HepG2 (cell line): ENCODE data around the gene MARCHF9. TPM values are rescaled to one million over a fixed set of nuclear protein-coding genes. Genes with fewer than 3 reads are reported as not detected.

Source experiments
- HNRNPLL ChIP-seq: fragments of 200-400 bp; formaldehyde crosslinking; IDR thresholded peaks from 2 replicates; pipeline ENCODE4 v1.6.1; 2017; ENCODE audit warnings: mild to moderate bottlenecking, low read depth, low read length; ENCODE audit not compliant: poor library complexity, severe bottlenecking
- JUNB ChIP-seq: sonication (generic); formaldehyde crosslinking; IDR thresholded peaks from 2 replicates; pipeline ENCODE4 v1.8.0; 2022; ENCODE audit warnings: missing genetic modification reagents, mild to moderate bottlenecking, borderline replicate concordance
- NR2C2 ChIP-seq: sonication (generic); formaldehyde crosslinking; IDR thresholded peaks from 2 replicates; pipeline ENCODE4 v1.4.0; 2020; ENCODE audit warnings: missing genetic modification reagents, mild to moderate bottlenecking, moderate library complexity, borderline replicate concordance
- POLR2G ChIP-seq: fragments of 200-400 bp; formaldehyde crosslinking; IDR thresholded peaks from 2 replicates; pipeline ENCODE4 v1.6.1; 2018; ENCODE audit warnings: mild to moderate bottlenecking, low read depth, low read length, moderate library complexity
- TFDP1 ChIP-seq: IDR thresholded peaks from 2 replicates; pipeline ENCODE4 v1.6.1; 2016; ENCODE audit warnings: missing compliant biosample characterization, missing genetic modification reagents, borderline replicate concordance
- ZNF589 ChIP-seq: sonication (generic); formaldehyde crosslinking; conservative IDR thresholded peaks from 2 replicates; pipeline ENCODE4 v1.8.0; 2022; ENCODE audit warnings: mild to moderate bottlenecking, moderate library complexity, missing genetic modification reagents
- polyA plus RNA-seq, 8 experiments: library from polyadenylated mRNA; depleted of rRNA in 3 of 8; stranded (reverse) in 7 of 8; unstranded in 1 of 8; fragments of >200 nt; fragmentation: Illumina TruSeq in 4 of 8; extraction: Trizol in 4 of 8; gene quantifications; 2 replicates each; pipeline versions ENCODE4 v1.2.1 to v1.2.3, GENCODE V29; 2011 to 2016; ENCODE audit warnings: low read depth in 4 of 8, missing spikeins in 1 of 8, mixed read lengths in 1 of 8; ENCODE audit not compliant: insufficient read depth in 1 of 8
- total RNA-seq, 5 experiments: library from RNA; depleted of rRNA; stranded (reverse); fragments of >200 nt; fragmentation: Illumina TruSeq; extraction: Trizol; gene quantifications; 2 replicates each; pipeline ENCODE4 v1.2.3, GENCODE V29; 2016; ENCODE audit warnings: low read depth in 1 of 5
- TF ChIP-seq, protein P1 (sequence below): IDR thresholded peaks from 2 replicates; pipeline ENCODE4 v1.4.0; 2020; ENCODE audit warnings: mild to moderate bottlenecking, missing genetic modification reagents

MARCHF9 gene
- total and polyA plus RNA-seq, 2 of the 13 experiments (the other 11 are each of a cell fraction or from before 2014, with no cell fraction given): 5.7 to 9.6 TPM

DNA sequence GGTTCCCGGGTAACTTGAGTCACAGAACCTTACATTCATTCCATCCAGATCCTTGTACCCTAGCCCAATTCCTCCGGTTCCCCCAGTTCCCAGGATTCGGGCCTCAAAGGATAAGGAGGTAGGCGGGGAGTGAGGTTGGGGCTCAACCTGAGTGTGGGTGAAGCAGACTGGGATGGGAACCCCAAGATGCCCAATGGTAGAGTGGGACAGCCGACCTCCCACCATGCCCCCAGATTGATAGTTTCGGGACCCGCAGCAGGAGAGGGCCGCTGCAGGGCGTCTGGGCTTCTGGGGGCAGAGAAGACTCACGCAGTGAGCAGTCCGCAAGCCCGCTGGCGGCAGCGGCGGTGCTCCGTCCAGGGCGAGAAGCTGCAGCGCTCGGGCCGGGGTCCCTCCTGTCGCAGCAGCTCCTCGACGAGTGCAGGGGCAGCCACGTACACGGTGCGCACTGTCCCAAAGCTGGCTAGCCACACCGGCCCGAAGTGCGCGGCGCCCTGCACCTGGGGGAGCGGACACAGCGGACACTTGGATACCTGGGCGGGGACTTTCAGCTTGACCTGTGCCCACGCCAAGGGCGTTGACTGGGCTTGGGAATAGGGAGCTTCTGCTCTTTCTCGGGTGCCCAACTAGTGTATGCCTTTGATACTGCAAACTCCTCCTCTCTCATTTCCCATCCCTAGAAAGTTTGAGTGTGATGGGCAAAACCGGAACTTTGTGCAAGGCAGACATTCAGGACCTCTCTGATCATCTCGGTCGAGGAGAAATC is 11.0 kb downstream of the MARCHF9 start (continued):
- peak; percentile 84 for TF ChIP-seq HNRNPLL
- TF ChIP-seq POLR2G: peak; percentile 27
- TF ChIP-seq NR2C2 (CRISPR knock-in tag): peak; percentile 4; the same call in 1 of the 2 replicates
- no peak for TF ChIP-seq TFDP1
- no peak for TF ChIP-seq JUNB (CRISPR knock-in tag)
- TF ChIP-seq, protein P1, sequence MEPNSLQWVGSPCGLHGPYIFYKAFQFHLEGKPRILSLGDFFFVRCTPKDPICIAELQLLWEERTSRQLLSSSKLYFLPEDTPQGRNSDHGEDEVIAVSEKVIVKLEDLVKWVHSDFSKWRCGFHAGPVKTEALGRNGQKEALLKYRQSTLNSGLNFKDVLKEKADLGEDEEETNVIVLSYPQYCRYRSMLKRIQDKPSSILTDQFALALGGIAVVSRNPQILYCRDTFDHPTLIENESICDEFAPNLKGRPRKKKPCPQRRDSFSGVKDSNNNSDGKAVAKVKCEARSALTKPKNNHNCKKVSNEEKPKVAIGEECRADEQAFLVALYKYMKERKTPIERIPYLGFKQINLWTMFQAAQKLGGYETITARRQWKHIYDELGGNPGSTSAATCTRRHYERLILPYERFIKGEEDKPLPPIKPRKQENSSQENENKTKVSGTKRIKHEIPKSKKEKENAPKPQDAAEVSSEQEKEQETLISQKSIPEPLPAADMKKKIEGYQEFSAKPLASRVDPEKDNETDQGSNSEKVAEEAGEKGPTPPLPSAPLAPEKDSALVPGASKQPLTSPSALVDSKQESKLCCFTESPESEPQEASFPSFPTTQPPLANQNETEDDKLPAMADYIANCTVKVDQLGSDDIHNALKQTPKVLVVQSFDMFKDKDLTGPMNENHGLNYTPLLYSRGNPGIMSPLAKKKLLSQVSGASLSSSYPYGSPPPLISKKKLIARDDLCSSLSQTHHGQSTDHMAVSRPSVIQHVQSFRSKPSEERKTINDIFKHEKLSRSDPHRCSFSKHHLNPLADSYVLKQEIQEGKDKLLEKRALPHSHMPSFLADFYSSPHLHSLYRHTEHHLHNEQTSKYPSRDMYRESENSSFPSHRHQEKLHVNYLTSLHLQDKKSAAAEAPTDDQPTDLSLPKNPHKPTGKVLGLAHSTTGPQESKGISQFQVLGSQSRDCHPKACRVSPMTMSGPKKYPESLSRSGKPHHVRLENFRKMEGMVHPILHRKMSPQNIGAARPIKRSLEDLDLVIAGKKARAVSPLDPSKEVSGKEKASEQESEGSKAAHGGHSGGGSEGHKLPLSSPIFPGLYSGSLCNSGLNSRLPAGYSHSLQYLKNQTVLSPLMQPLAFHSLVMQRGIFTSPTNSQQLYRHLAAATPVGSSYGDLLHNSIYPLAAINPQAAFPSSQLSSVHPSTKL (CRISPR knock-in tag): no peak
- no peak for TF ChIP-seq ZNF589 (CRISPR knock-in tag)
